SJSA1 (cell line): ENCODE results near the gene HMHB1. TPM values are rescaled to one million over a fixed set of nuclear protein-coding genes. Genes with fewer than 3 reads are reported as not detected.

ENCODE experiments used
- DNase-seq, 2 experiments: peaks; one replicate each; pipeline ENCODE4 v3.0.0-alpha.2; 2015 to 2020; ENCODE audit warnings: low spot score in 2 of 2, low read depth in 1 of 2
- H3K27ac ChIP-seq: fragments of 250-450 bp; sonication (Bioruptor Pico); 2 replicates; pipeline ENCODE4 v1.5.1; 2020; ENCODE audit warnings: mild to moderate bottlenecking, moderate library complexity
- H3K27me3 ChIP-seq: fragments of 250-450 bp; sonication (Bioruptor Pico); replicated peaks from 2 replicates; pipeline ENCODE4 v1.5.1; 2020; ENCODE audit warnings: mild to moderate bottlenecking, moderate library complexity
- H3K36me3 ChIP-seq: fragments of 250-450 bp; sonication (Bioruptor Pico); 2 replicates; pipeline ENCODE4 v1.5.1; 2020; ENCODE audit warnings: mild to moderate bottlenecking
- H3K4me1 ChIP-seq: fragments of 250-450 bp; sonication (Bioruptor Pico); replicated peaks from 2 replicates; pipeline ENCODE4 v1.6.1; 2021; ENCODE audit warnings: mild to moderate bottlenecking
- H3K4me3 ChIP-seq: fragments of 250-450 bp; sonication (Bioruptor Pico); 2 replicates; pipeline ENCODE4 v1.5.1; 2020; ENCODE audit warnings: mild to moderate bottlenecking
- H3K9me3 ChIP-seq: fragments of 250-450 bp; sonication (Bioruptor Pico); replicated peaks from 2 replicates; pipeline ENCODE4 v1.5.1; 2020; ENCODE audit warnings: mild to moderate bottlenecking
- total RNA-seq: library from RNA; depleted of rRNA; stranded (reverse); fragments of >200 nt; shearing (Covaris generic); gene quantifications from 2 replicates; pipeline ENCODE4 v1.2.3, GENCODE V29; 2014

Gene HMHB1
- total RNA-seq, 1 experiment from 2014 or later = not detected

DNA sequence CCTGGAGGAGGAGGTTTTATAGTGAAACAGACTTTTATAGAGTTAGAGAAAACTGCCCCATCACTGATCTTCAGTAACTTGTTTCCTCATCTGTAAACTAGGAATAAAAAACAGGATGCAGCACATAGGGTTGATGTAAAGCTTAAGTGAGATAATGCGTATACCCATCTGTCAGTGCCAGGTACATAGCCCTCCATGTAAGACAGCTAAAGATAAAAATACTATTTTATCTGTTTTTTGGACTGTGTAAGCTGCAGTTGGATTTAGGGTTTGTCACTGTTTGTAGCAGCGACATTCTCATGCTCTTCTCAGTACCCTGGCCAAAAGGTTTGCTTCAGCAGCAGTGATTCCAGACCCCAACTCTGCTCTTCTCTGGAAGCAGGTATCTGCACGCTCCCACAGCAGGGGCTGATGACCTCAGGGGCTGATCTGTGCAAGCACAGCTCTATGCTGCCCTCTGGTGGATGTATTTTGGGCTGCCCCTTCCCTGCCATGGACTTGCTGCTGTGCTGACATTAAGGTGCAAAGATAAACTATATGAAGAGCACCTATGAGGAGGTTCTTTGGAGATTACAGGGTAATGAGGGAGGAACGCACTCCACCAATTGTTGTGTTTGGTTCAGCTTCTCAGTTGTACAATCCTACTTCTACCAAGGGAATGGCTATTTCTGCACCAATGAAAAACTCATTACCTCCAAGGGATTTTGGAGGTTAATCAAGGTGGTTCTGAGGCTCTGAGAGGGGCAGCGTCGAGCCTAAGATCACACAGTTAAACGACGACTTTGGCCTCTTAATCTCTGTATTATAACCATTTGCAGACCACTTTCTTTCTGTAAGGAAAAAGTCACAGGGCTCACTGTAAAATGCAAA lies 13.1 kb downstream of the HMHB1 start:
- Histone ChIP-seq H3K36me3 (no peaks in the 10 kb centered on the region), H3K27me3 (no peaks in the 10 kb centered on the region), H3K4me3 (no peak overlapping the region), H3K27ac (no peak overlapping the region), H3K9me3 (no peaks in the 10 kb centered on the region), H3K4me1 (peaks cover 6% of the 10 kb centered on the region; the same call in 1 of the 2 replicates)
- peak; percentile 83 to 86 for DNase-seq

DNA sequence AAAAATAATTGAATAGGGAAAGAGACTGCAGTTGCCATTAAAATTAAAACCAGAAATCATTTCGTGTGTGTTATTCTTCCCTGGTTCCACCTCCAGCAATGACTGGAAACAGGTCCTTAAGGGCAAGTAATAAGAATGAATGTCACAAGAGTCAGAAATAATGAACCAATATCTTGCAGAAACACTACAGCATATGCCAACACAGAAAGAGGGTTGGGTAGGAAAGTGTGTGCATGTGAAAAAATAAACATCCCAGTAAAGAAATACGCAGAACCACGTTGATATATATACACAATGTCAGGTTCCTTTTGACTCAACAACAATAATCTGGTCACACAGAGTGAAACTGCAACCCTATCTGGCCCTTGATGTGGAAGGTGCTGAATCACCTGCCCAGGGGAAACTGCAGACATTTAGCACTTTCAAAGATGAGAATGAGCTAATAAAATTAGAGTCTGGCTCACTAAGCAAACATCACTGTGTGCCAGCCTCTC lies 15.0 kb downstream of the HMHB1 start:
- no peak for DNase-seq
- H3K36me3 ChIP-seq = no peaks in the 10 kb centered on the region
- H3K4me1 ChIP-seq = peaks cover 6% of the 10 kb centered on the region; the same call in 1 of the 2 replicates
- H3K9me3 ChIP-seq = no peaks in the 10 kb centered on the region
- no peaks in the 10 kb centered on the region for H3K27me3 ChIP-seq
- no peak overlapping the region for H3K27ac ChIP-seq
- H3K4me3 ChIP-seq = no peak overlapping the region

DNA sequence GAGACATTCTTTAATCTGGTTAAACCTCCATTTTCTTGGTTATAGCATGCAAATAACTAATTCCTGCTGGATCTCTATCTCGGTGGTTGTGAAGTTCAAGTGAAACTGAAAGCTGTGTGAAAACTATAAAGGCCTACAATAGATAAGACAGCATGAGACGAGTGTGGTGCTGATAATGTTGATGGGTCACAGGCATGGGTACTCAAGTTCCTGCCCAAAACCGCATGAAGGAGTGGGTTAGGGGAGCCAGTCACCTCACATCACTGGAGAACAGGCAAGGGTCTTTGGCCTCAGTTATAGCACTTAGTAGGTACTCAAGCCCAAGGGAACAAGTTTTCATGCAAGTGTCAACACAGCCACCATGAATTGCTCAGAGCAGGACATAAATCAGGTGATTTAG lies 16.7 kb downstream of the HMHB1 start:
- Histone ChIP-seq H3K27me3 (no peaks in the 10 kb centered on the region), H3K4me3 (no peak overlapping the region), H3K27ac (no peak overlapping the region), H3K9me3 (no peaks in the 10 kb centered on the region), H3K36me3 (no peaks in the 10 kb centered on the region), H3K4me1 (peaks cover 6% of the 10 kb centered on the region; the same call in 1 of the 2 replicates)
- no peak for DNase-seq

DNA sequence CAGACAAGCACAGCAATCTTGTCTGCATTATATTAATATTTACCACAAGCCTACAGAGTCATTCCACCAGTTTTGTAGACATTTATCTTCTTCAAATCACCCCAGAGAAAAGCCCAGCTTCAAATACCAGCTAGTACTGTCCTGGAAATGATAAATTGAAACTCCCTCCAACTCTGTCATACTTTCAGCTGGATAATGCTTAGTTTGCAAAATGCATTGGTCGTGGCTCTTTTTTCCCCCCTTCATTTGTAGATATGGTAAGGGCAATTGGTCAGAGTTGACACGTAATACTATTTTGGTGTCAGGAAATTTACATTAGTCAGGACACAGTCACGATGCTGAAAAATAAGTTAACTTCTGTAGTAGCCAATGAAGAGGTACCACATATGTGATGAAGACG lies 21.2 kb downstream of the HMHB1 start:
- Histone ChIP-seq H3K9me3 (no peaks in the 10 kb centered on the region), H3K27ac (no peak overlapping the region), H3K27me3 (no peaks in the 10 kb centered on the region), H3K4me1 (peaks cover 9% of the 10 kb centered on the region; the same call in 1 of the 2 replicates), H3K36me3 (no peaks in the 10 kb centered on the region), H3K4me3 (no peak overlapping the region)
- DNase-seq = no peak

DNA sequence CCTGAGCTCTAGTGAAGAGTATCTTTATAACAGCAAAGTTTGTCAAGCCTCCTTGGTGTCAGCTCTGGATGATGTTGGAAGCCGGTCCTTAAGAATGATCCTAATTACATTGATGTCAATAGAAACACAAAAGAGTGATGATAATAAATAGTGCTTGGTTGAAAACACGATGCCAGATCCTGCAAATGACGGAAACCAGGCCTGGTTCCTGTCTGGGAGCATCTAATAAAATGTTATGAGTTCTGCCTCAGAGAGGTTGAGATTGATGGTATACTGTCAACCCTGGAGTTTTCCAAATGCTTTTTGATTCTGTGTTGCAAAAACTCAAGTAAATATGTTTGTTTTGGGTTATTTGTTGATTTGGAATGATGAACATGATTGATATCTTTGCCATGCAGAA lies 23.3 kb downstream of the HMHB1 start:
- DNase-seq = no peak
- H3K4me1 ChIP-seq = peaks cover 9% of the 10 kb centered on the region; the same call in 1 of the 2 replicates
- H3K4me3 ChIP-seq = no peak overlapping the region
- no peaks in the 10 kb centered on the region for H3K27me3 ChIP-seq
- no peak overlapping the region for H3K27ac ChIP-seq
- no peaks in the 10 kb centered on the region for H3K36me3 ChIP-seq
- no peaks in the 10 kb centered on the region for H3K9me3 ChIP-seq

DNA sequence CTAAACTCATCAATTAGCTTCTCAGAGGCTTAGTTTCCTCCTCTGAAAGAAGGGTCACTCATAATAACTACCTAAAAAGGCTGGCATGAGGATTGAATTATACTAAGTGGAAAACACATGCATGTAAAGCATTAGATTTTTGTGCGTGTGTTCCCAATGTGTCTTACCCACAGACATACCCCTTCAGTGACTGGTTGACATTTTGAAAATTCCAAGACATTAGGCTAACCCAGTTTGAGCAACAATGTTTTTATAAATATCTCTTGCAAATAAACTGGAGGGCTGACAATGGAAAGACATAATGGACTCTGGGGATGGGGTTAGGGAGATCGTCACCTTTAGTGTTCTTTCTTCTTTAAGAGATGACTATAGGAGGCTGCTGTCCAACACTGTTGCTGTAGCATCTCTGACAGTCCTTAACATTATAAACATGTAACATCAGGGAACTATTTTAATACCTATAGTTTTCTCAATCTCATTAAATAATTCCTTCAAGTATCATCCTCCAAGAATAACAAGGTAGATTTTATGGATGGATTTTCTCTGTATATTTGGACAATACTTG lies 24.3 kb downstream of the HMHB1 start:
- Histone ChIP-seq H3K4me3 (no peak overlapping the region), H3K36me3 (no peaks in the 10 kb centered on the region), H3K9me3 (no peaks in the 10 kb centered on the region), H3K27me3 (no peaks in the 10 kb centered on the region), H3K4me1 (peaks cover 9% of the 10 kb centered on the region; the same call in 1 of the 2 replicates), H3K27ac (no peak overlapping the region)
- no peak for DNase-seq

DNA sequence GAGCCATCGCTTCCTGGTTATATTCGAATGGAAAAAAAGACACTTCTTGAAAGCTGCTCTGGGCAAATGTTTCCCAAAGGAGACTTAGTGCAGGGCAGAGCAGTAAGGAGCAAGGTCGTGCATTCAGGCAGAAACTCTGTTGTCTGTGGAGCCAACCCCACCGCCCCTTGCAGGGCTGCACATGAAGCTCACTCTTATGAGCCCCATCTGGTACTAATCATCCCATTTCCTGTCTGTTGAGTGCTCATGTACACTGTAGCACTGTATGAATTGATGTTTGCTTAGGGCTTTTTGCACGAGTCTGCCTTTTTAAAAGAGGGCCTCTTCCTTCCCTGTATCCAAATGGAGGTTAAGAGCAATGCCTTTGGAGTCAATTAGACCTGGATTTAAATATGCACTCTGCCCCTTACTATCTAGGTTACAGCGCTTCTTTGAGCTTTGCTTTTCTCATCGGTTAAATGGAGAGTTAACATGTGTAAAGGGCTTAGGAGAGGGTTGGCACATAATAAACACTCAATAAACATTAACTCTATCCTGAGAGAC lies 25.4 kb downstream of the HMHB1 start:
- no peak overlapping the region for H3K4me3 ChIP-seq
- DNase-seq = peak in 1 of 2 experiments; percentile 41
- H3K27ac ChIP-seq = no peak overlapping the region

DNA sequence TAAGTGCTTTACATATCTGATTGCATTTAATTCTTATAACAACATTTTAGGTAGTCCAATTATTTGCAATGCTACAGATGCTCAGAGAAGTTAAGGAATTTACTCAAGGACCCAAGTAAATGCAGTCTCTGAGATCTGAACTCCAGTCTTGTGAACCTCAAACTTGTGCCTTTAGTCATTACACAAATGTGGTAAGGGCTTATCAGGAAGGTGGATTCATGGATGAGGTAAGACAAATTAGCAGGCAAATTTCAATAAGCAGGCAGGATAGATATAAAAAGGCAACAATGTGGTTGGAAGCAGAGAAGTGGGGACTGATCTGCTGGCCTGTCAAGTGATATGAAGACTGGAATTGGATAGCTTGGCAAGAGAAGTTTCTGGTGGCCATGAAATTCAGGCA lies 29.5 kb downstream of the HMHB1 start:
- no peak overlapping the region for H3K27ac ChIP-seq
- no peak for DNase-seq
- no peaks in the 10 kb centered on the region for H3K36me3 ChIP-seq
- H3K4me3 ChIP-seq = no peak overlapping the region
- no peaks in the 10 kb centered on the region for H3K9me3 ChIP-seq
- H3K4me1 ChIP-seq = peaks cover 9% of the 10 kb centered on the region; the same call in 1 of the 2 replicates
- H3K27me3 ChIP-seq = no peaks in the 10 kb centered on the region

More for the DNA sequence above, 25.4 kb downstream of the HMHB1 start:
- no peaks in the 10 kb centered on the region for H3K27me3 ChIP-seq
- H3K4me1 ChIP-seq = peaks cover 9% of the 10 kb centered on the region; the same call in 1 of the 2 replicates
- H3K36me3 ChIP-seq = no peaks in the 10 kb centered on the region
- no peaks in the 10 kb centered on the region for H3K9me3 ChIP-seq

DNA sequence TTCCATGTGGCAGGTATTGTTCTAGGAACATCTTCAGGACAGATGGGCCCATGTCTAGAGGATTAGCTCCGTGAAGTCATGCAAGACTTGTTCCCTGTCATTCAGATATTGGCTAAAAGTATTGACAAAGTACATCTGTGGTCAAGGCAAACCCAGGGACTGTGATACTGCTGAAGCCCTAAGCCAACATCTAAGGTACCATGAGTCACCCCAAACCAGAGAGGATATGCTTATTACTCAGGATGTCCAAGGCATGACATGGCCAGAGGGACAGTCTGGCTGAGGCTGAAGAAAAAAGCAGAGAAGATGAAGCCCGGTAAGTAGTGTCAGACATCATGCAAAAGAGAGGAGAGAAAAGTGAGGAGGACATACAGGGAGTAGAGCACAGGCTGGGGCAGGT lies 31.0 kb downstream of the HMHB1 start:
- DNase-seq = no peak
- no peaks in the 10 kb centered on the region for H3K36me3 ChIP-seq

DNA sequence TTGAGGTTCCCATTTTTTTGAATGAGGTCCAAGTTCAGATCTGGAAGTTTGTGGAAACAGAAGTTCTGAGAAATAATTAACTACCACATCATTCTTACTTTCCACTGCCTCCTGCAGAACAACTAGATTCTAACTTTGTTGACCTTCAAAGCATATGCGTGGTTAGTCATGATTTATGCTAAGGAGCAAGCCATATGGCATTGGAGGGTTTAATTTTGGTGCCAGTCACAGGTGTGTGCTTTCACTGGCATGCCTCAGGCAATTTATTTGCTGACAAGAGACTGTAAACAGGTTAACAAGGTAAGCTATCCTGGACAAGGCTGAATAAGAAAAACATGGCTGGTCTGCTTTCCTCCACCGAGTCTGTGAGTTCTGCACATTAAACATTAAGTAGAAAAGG lies 31.5 kb downstream of the HMHB1 start:
- no peak overlapping the region for H3K27ac ChIP-seq
- no peaks in the 10 kb centered on the region for H3K36me3 ChIP-seq
- H3K9me3 ChIP-seq = no peaks in the 10 kb centered on the region
- no peak overlapping the region for H3K4me3 ChIP-seq
- no peak for DNase-seq
- no peaks in the 10 kb centered on the region for H3K4me1 ChIP-seq
- H3K27me3 ChIP-seq = no peaks in the 10 kb centered on the region

More for the DNA sequence above, 31.0 kb downstream of the HMHB1 start:
- H3K4me3 ChIP-seq = no peak overlapping the region
- H3K27me3 ChIP-seq = no peaks in the 10 kb centered on the region
- no peak overlapping the region for H3K27ac ChIP-seq
- H3K9me3 ChIP-seq = no peaks in the 10 kb centered on the region
- no peaks in the 10 kb centered on the region for H3K4me1 ChIP-seq

DNA sequence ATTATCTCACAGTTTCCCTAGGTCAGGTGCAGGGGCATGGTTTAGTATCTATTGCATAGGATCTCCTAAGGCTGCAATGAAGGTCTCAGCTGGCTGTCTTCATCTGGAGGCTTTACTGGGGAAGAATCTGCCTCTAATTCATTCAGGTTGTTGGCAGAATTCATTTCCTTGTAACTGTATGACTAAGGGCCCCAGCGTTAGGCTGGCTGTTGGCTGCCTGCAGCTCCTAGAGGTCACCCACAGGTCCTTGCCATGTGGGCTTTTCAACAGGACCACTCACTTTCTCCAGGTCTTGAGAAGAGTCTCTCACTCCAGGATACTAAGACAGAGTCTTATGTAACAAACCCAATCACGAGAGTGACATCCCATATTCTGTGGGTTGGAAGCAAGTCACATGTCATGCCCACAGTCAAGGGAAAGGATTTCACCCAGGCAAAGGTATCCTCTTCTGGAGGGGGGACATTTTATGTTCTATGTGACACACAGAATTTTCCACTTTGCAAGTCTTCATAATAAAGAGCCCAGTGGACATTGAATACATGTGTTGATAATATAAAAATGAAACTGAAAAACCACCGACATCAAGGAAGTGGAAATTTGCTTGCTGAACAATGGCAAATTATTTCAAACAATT lies 38.2 kb downstream of the HMHB1 start:
- H3K27ac ChIP-seq = no peak overlapping the region
- no peaks in the 10 kb centered on the region for H3K27me3 ChIP-seq
- no peaks in the 10 kb centered on the region for H3K9me3 ChIP-seq
- DNase-seq = no peak
- no peak overlapping the region for H3K4me3 ChIP-seq
- no peaks in the 10 kb centered on the region for H3K4me1 ChIP-seq
- no peaks in the 10 kb centered on the region for H3K36me3 ChIP-seq

DNA sequence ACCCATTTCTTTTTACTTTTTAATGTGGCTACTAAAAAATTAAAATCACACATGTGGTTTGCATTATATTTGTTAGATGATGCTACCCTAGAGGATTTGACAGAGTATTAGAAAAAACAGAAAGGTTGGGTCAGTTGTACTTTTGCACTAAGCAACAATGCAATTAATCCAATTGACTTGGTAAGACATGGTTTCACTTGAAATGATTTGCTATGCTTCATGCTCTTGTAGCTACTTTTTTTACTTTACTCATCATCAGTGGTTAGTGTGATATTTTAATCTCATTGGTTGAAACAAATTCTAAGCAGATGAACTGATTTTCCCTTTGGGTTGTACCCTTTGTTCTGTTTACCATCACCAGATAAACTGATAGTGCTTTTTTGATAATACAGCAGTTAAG lies 39.4 kb downstream of the HMHB1 start:
- no peak overlapping the region for H3K27ac ChIP-seq
- DNase-seq = no peak
- no peaks in the 10 kb centered on the region for H3K4me1 ChIP-seq
- H3K9me3 ChIP-seq = no peaks in the 10 kb centered on the region
- H3K4me3 ChIP-seq = no peak overlapping the region
- H3K27me3 ChIP-seq = no peaks in the 10 kb centered on the region
- H3K36me3 ChIP-seq = no peaks in the 10 kb centered on the region

DNA sequence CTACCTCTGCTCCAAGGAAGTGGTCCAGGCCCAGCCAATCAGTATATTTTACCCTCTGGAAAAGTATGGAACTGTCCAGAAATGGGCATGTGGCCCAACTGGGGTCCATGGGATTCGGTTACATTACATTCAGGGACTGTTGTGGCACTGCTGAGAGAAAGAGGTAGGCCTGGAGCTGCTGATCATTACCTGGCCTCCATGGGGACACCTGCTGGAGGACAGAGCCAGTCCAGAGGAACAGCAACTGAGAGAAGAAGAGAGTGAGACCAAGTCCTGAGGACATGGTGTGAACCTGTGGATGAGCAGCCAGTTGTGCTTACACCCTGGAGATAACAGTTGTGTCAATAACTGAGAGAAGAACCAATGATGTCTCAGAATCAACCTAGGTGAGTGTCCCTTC lies 48.2 kb downstream of the HMHB1 start:
- no peak overlapping the region for H3K27ac ChIP-seq
- H3K4me3 ChIP-seq = no peak overlapping the region
- H3K36me3 ChIP-seq = no peaks in the 10 kb centered on the region
- H3K27me3 ChIP-seq = no peaks in the 10 kb centered on the region
- H3K9me3 ChIP-seq = no peaks in the 10 kb centered on the region
- DNase-seq = no peak
- H3K4me1 ChIP-seq = no peaks in the 10 kb centered on the region

DNA sequence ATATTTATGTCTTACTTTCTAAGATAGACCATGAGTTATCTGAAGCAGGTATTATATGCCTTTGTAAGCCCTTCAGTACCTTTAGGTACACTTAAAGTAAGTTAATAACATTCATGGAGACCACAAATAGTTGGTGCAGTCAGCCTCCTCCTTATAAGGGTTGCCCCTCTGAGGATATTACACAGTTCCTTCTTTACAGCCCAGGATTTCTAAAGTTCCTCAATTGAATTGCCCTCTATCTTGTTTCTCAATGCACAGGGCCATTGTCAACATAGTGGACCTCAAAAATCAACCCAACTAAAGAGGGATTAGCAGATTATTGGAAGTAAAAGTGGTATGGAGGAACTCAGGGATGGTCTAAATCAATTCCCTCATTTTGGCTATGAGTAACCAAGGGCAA lies 50.3 kb downstream of the HMHB1 start:
- H3K4me3 ChIP-seq = no peak overlapping the region
- no peaks in the 10 kb centered on the region for H3K27me3 ChIP-seq
- no peaks in the 10 kb centered on the region for H3K9me3 ChIP-seq
- H3K4me1 ChIP-seq = no peaks in the 10 kb centered on the region
- no peak overlapping the region for H3K27ac ChIP-seq
- no peaks in the 10 kb centered on the region for H3K36me3 ChIP-seq
- DNase-seq = no peak
